Stimulated activated naive CD4-positive, alpha-beta T cell treated with Interleukin-2 at 50 U/mL for 16 hours (primary cell): Measurements from ENCODE around the gene C2orf69.

ENCODE experiments used
- DNase-seq: peaks from one replicate; lab custom pipeline; 2025; lab: John Stamatoyannopoulos, UW

Gene C2orf69

GRCh38 chr2:199972088-199972626, 61.1 kb downstream of the C2orf69 start:
- no peak for DNase-seq

GRCh38 chr2:199973703-199974102, 62.6 kb downstream of the C2orf69 start:
- no peak for DNase-seq

GRCh38 chr2:199975273-199975895, 64.3 kb downstream of the C2orf69 start:
- no peak for DNase-seq
